HL-60 (cell line): ENCODE results near the gene CES2.

ENCODE experiments used
- DNase-seq, 2 experiments: peaks; one replicate each; pipeline ENCODE4 v3.0.0-alpha.2; 2010 to 2020; ENCODE audit warnings: low read depth in 1 of 2, low spot score in 1 of 2
- H3K27ac ChIP-seq: fragments of 250-450 bp; sonication (Bioruptor Pico); replicated peaks from 2 replicates; pipeline ENCODE4 v1.5.1; 2020; ENCODE audit warnings: mild to moderate bottlenecking, moderate library complexity
- H3K27me3 ChIP-seq: fragments of 250-450 bp; sonication (Bioruptor Pico); 2 replicates; pipeline ENCODE4 v1.5.1; 2021; ENCODE audit warnings: mild to moderate bottlenecking, moderate library complexity; ENCODE audit not compliant: insufficient read depth, poor library complexity, severe bottlenecking
- H3K4me3 ChIP-seq: replicated peaks from 2 replicates; pipeline ENCODE4 v1.5.1; 2011; ENCODE audit warnings: mild to moderate bottlenecking, control low read depth, low read length; ENCODE audit not compliant: insufficient read depth
- CTCF ChIP-seq: IDR thresholded peaks from one replicate; pipeline ENCODE4 v1.5.1; 2011; ENCODE audit warnings: low read length, control low read depth, inconsistent platforms; ENCODE audit not compliant: insufficient read depth
- GABPA ChIP-seq: IDR thresholded peaks from 2 replicates; pipeline ENCODE4 v1.6.1; 2012; ENCODE audit warnings: low read depth
- POLR2AphosphoS5 ChIP-seq: IDR thresholded peaks from 2 replicates; pipeline ENCODE4 v1.6.1; 2012; ENCODE audit warnings: low read depth
- REST ChIP-seq: IDR thresholded peaks from 2 replicates; pipeline ENCODE4 v1.6.1; 2012; ENCODE audit warnings: low read depth; ENCODE audit not compliant: insufficient replicate concordance
- SPI1 ChIP-seq: IDR thresholded peaks from 2 replicates; pipeline ENCODE4 v1.6.1; 2012; ENCODE audit warnings: low read depth, mild to moderate bottlenecking, borderline replicate concordance

CES2 gene

GRCh38 chr16:66949472-66949871, 14.2 kb downstream of the CES2 start:
- peaks cover 28% of the 10 kb centered on the region for H3K27me3 ChIP-seq
- TF ChIP-seq CTCF: no peak
- no peak for TF ChIP-seq POLR2AphosphoS5
- no peak for TF ChIP-seq GABPA
- TF ChIP-seq REST: no peak
- no peak for TF ChIP-seq SPI1
- H3K4me3 ChIP-seq: no peak overlapping the region
- H3K27ac ChIP-seq: no peak overlapping the region
- DNase-seq: no peak

- DNase-seq: no peak
- Histone ChIP-seq H3K4me3 (no peak overlapping the region), H3K27me3 (peaks cover 28% of the 10 kb centered on the region), H3K27ac (no peak overlapping the region)
- no peak for TF ChIP-seq SPI1
- TF ChIP-seq CTCF: no peak
- no peak for TF ChIP-seq REST
- no peak for TF ChIP-seq POLR2AphosphoS5
- no peak for TF ChIP-seq GABPA
These were observed 15.1 kb downstream of the CES2 start for GRCh38 chr16:66950437-66950836.

- no peak for DNase-seq
- Histone ChIP-seq H3K27me3 (peaks cover 28% of the 10 kb centered on the region), H3K27ac (no peak overlapping the region), H3K4me3 (no peak overlapping the region)
- TF ChIP-seq CTCF (no peak), SPI1 (no peak), REST (no peak), GABPA (no peak), POLR2AphosphoS5 (no peak)
These were observed 15.9 kb downstream of the CES2 start for GRCh38 chr16:66950971-66951790.
